Activated CD8-positive, alpha-beta memory T cell treated with anti-CD3 and anti-CD28 coated beads for 36 hours (primary cell): Measurements from ENCODE around the gene SLC35F2. TPM values are rescaled to one million over a fixed set of nuclear protein-coding genes. Genes with fewer than 3 reads are reported as not detected.
"Not testable (repeated sequence)": the region's sequence is repeated elsewhere in the genome, so short reads cannot be mapped to it uniquely, and the experiment has no call there.

Experiments
- CTCF ChIA-PET: fragments of 350-600 bp; sonication (Branson Sonifier 250); formaldehyde crosslinking; loops from one replicate; lab custom pipeline; 2021; ENCODE audit warnings: antibody characterized with exemption; lab: Charles Lee
- POLR2A ChIA-PET: fragments of 350-600 bp; sonication (Branson Sonifier 250); formaldehyde crosslinking; loops from one replicate; lab custom pipeline; 2021; ENCODE audit warnings: antibody characterized with exemption; lab: Charles Lee
- total RNA-seq, 2 experiments: library from RNA; stranded (reverse); gene quantifications; one replicate each; pipeline ENCODE4 v1.2.3, GENCODE V29; 2021

The SLC35F2 gene
- total RNA-seq, 2 experiments from 2014 or later: 34.5 to 35.5 TPM

- ChIA-PET POLR2A (no interaction called here), CTCF (no interaction called here)
These were observed 56.9 kb downstream of the SLC35F2 start for GRCh38 chr11:107801641-107802040.

- POLR2A ChIA-PET: no interaction called here
- CTCF ChIA-PET: interaction anchor here (0.7 kb wide), 1 partner anchor 231 kb away, joined by 3 read pairs; no protein-coding TSS in a partner anchor
These were observed 59.2 kb downstream of the SLC35F2 start for GRCh38 chr11:107799218-107799859.

GRCh38 chr11:107792049-107792443 lies 66.5 kb downstream of the SLC35F2 start:
- POLR2A ChIA-PET: no interaction called here
- CTCF ChIA-PET: no interaction called here

- ChIA-PET CTCF (interaction anchor here (1.0 kb wide), 1 partner anchor 44 kb away, joined by 3 read pairs; no protein-coding TSS in a partner anchor), POLR2A (no interaction called here)
These were observed 67.1 kb downstream of the SLC35F2 start for GRCh38 chr11:107791343-107792048.

- ChIA-PET CTCF (no interaction called here), POLR2A (no interaction called here)
These were observed 68.8 kb downstream of the SLC35F2 start for GRCh38 chr11:107789767-107790166.

- ChIA-PET POLR2A (no interaction called here), CTCF (interaction anchor here (0.7 kb wide), 1 partner anchor 38 kb away, joined by 4 read pairs; no protein-coding TSS in a partner anchor)
These were observed 70.9 kb downstream of the SLC35F2 start for GRCh38 chr11:107787733-107788132.

- POLR2A ChIA-PET: no interaction called here
- CTCF ChIA-PET: interaction anchor here (0.8 kb wide), 1 partner anchor 44 kb away, joined by 4 read pairs; no protein-coding TSS in a partner anchor
These were observed 73.2 kb downstream of the SLC35F2 start for GRCh38 chr11:107785401-107785800.

- ChIA-PET POLR2A (no interaction called here), CTCF (interaction anchor here (1.0 kb wide), 1 partner anchor 43 kb away, joined by 3 read pairs; no protein-coding TSS in a partner anchor)
These were observed 75.5 kb downstream of the SLC35F2 start for GRCh38 chr11:107783121-107783520.

- CTCF ChIA-PET: interaction anchor here (1.4 kb wide), 1 partner anchor 10 kb away, joined by 3 read pairs; no protein-coding TSS in a partner anchor
These were observed 77.8 kb downstream of the SLC35F2 start for GRCh38 chr11:107780775-107781174.

GRCh38 chr11:107780136-107780535 lies 78.5 kb downstream of the SLC35F2 start:
- CTCF ChIA-PET: interaction anchor here (1.4 kb wide), 1 partner anchor 9 kb away, joined by 3 read pairs; no protein-coding TSS in a partner anchor
- POLR2A ChIA-PET: no interaction called here

More at GRCh38 chr11:107780775-107781174, 77.8 kb downstream of the SLC35F2 start:
- POLR2A ChIA-PET: no interaction called here

GRCh38 chr11:107778839-107779517 lies 79.6 kb downstream of the SLC35F2 start:
- ChIA-PET POLR2A (no interaction called here), CTCF (no interaction called here)

GRCh38 chr11:107777110-107777509 lies 81.5 kb downstream of the SLC35F2 start:
- POLR2A ChIA-PET: no interaction called here
- CTCF ChIA-PET: no interaction called here

- CTCF ChIA-PET: no interaction called here
- POLR2A ChIA-PET: no interaction called here
These were observed 82.5 kb downstream of the SLC35F2 start for GRCh38 chr11:107776062-107776461.

GRCh38 chr11:107770551-107770951 lies 88.0 kb downstream of the SLC35F2 start:
- ChIA-PET POLR2A (no interaction called here), CTCF (interaction anchor here (0.9 to 2.7 kb wide), 7 partner anchors 10 to 223 kb away, joined by 3 to 11 read pairs (median 4); no protein-coding TSS in a partner anchor)

GRCh38 chr11:107769189-107769588 lies 89.4 kb downstream of the SLC35F2 start:
- ChIA-PET POLR2A (no interaction called here), CTCF (interaction anchor here (0.6 to 1.4 kb wide), 3 partner anchors 28 to 206 kb away, joined by 3 to 4 read pairs (median 4); no protein-coding TSS in a partner anchor)

GRCh38 chr11:107758719-107759355 lies 99.8 kb downstream of the SLC35F2 start:
- CTCF ChIA-PET: interaction anchor here (1.9 kb wide), 1 partner anchor 12 kb away, joined by 6 read pairs; no protein-coding TSS in a partner anchor

GRCh38 chr11:107757661-107758060 lies 100.9 kb downstream of the SLC35F2 start:
- CTCF ChIA-PET: interaction anchor here (1.9 kb wide), 1 partner anchor 13 kb away, joined by 6 read pairs; no protein-coding TSS in a partner anchor
- POLR2A ChIA-PET: no interaction called here

More at GRCh38 chr11:107758719-107759355, 99.8 kb downstream of the SLC35F2 start:
- POLR2A ChIA-PET: not testable (repeated sequence)

GRCh38 chr11:107756553-107756952 lies 102.0 kb downstream of the SLC35F2 start:
- ChIA-PET CTCF (no interaction called here), POLR2A (no interaction called here)
